Ascending aorta (tissue), 2 donors: ENCODE results near the gene SLC9A9. TPM values are rescaled to one million over a fixed set of nuclear protein-coding genes. Genes with fewer than 3 reads are reported as not detected.

Source experiments
- DNase-seq, 2 donors: peaks; one replicate each; pipeline ENCODE4 v3.0.0-alpha.2; 2019; ENCODE audit warnings: low spot score in 2 of 2
- H3K27ac ChIP-seq, 2 donors: fragments of 200-600 bp; sonication (generic); one replicate each; pipeline ENCODE4 v1.5.1; 2016 to 2017; ENCODE audit warnings: mild to moderate bottlenecking in 1 of 2
- H3K27me3 ChIP-seq: fragments of 200-600 bp; sonication (generic); one replicate; pipeline ENCODE4 v1.5.1; 2017
- H3K36me3 ChIP-seq, 2 donors: fragments of 200-600 bp; sonication (generic); one replicate each; pipeline ENCODE4 v1.5.1; 2016
- H3K4me1 ChIP-seq, 2 donors: fragments of 200-600 bp; sonication (generic); one replicate each; pipeline ENCODE4 v1.5.1; 2016 to 2017; ENCODE audit warnings: mild to moderate bottlenecking in 1 of 2
- H3K4me3 ChIP-seq, 2 donors: fragments of 200-600 bp; sonication (generic); one replicate each; pipeline ENCODE4 v1.5.1; 2016 to 2017; ENCODE audit warnings: mild to moderate bottlenecking in 1 of 2
- H3K9me3 ChIP-seq, 2 donors: fragments of 200-600 bp; sonication (generic); one replicate each; pipeline ENCODE4 v1.5.1; 2016
- CTCF ChIP-seq, 3 experiments: fragments of 200-600 bp in 2 of 3; fragments of 450-650 bp in 1 of 3; sonication (generic) in 2 of 3; IDR thresholded peaks; one replicate each; pipeline ENCODE4 v1.5.1; 2016 to 2019; ENCODE audit warnings: antibody characterized with exemption in 3 of 3, mild to moderate bottlenecking in 1 of 3, moderate library complexity in 1 of 3
- intact Hi-C: fragments of 100-400 bp; cut with DNase I; formaldehyde crosslinking; loops from one replicate; pipeline ENCODE4 v1.15.1; 2023
- total RNA-seq: library from RNA; depleted of rRNA; stranded (reverse); fragments of >200 nt; gene quantifications from one replicate; pipeline ENCODE4 v1.1.0, GENCODE V29; 2016

Gene SLC9A9
- total RNA-seq, 1 donor from 2014 or later, result 63.4 TPM

- Histone ChIP-seq H3K27me3 (no peaks in the 10 kb centered on the region), H3K9me3 (no peaks in the 10 kb centered on the region), H3K27ac (no peak overlapping the region), H3K4me1 (no peaks in the 10 kb centered on the region), H3K4me3 (no peak overlapping the region), H3K36me3 (no peaks in the 10 kb centered on the region)
- intact Hi-C loops, result no loop called here
- no peak for TF ChIP-seq CTCF (IDR thresholded peaks at IDR 0.05)
- DNase-seq, result no peak
Observed at GRCh38 chr3:143617050-143617449, 231.2 kb downstream of the SLC9A9 start.

- intact Hi-C loops, result no loop called here
- H3K4me1 ChIP-seq, result no peaks in the 10 kb centered on the region
Observed at GRCh38 chr3:143613226-143613625, 235.0 kb downstream of the SLC9A9 start.

GRCh38 chr3:143612541-143612940 lies 235.7 kb downstream of the SLC9A9 start:
- intact Hi-C loops, result no loop called here
- DNase-seq, result no peak
- Histone ChIP-seq H3K4me1 (no peaks in the 10 kb centered on the region), H3K27ac (no peak overlapping the region), H3K4me3 (no peak overlapping the region), H3K9me3 (no peaks in the 10 kb centered on the region), H3K27me3 (no peaks in the 10 kb centered on the region), H3K36me3 (no peaks in the 10 kb centered on the region)
- TF ChIP-seq CTCF (IDR thresholded peaks at IDR 0.05), result no peak

More at GRCh38 chr3:143613226-143613625, 235.0 kb downstream of the SLC9A9 start:
- H3K4me3 ChIP-seq, result no peak overlapping the region
- no peak overlapping the region for H3K27ac ChIP-seq
- H3K9me3 ChIP-seq, result no peaks in the 10 kb centered on the region
- no peaks in the 10 kb centered on the region for H3K27me3 ChIP-seq
- no peak for DNase-seq
- H3K36me3 ChIP-seq, result no peaks in the 10 kb centered on the region
- no peak for TF ChIP-seq CTCF (IDR thresholded peaks at IDR 0.05)

GRCh38 chr3:143608966-143609365 lies 239.3 kb downstream of the SLC9A9 start:
- no peak overlapping the region for H3K4me3 ChIP-seq

GRCh38 chr3:143605233-143605950 lies 242.9 kb downstream of the SLC9A9 start:
- no peak overlapping the region for H3K27ac ChIP-seq
- TF ChIP-seq CTCF (IDR thresholded peaks at IDR 0.05), result no peak
- no peaks in the 10 kb centered on the region for H3K36me3 ChIP-seq
- intact Hi-C loops, result no loop called here
- H3K4me1 ChIP-seq, result no peaks in the 10 kb centered on the region
- no peak overlapping the region for H3K4me3 ChIP-seq
- DNase-seq, result no peak
- no peaks in the 10 kb centered on the region for H3K9me3 ChIP-seq
- no peaks in the 10 kb centered on the region for H3K27me3 ChIP-seq

More at GRCh38 chr3:143608966-143609365, 239.3 kb downstream of the SLC9A9 start:
- H3K4me1 ChIP-seq, result no peaks in the 10 kb centered on the region
- H3K27me3 ChIP-seq, result no peaks in the 10 kb centered on the region
- TF ChIP-seq CTCF (IDR thresholded peaks at IDR 0.05), result no peak
- no peaks in the 10 kb centered on the region for H3K9me3 ChIP-seq
- no peaks in the 10 kb centered on the region for H3K36me3 ChIP-seq
- DNase-seq, result no peak
- intact Hi-C loops, result no loop called here
- H3K27ac ChIP-seq, result no peak overlapping the region
